Esophagus muscularis mucosa (tissue), 4 donors: ENCODE measurements around the gene CNN3.

Source experiments
- EP300 ChIP-seq: sonication (generic); formaldehyde crosslinking; IDR thresholded peaks from one replicate; pipeline ENCODE4 v1.6.1; 2017; ENCODE audit warnings: antibody characterized with exemption
- POLR2A ChIP-seq: fragments of 450-650 bp; IDR thresholded peaks from one replicate; pipeline ENCODE4 v1.6.1; 2017; ENCODE audit warnings: antibody characterized with exemption, moderate library complexity, mild to moderate bottlenecking, low read depth
- POLR2AphosphoS5 ChIP-seq, 2 donors: sonication (generic); formaldehyde crosslinking; IDR thresholded peaks; one replicate each; pipeline ENCODE4 v1.6.1; 2017; ENCODE audit warnings: antibody characterized with exemption in 2 of 2
- TF ChIP-seq, protein P1 (sequence below), 3 experiments: fragments of 200-600 bp in 2 of 3; fragments of 450-650 bp in 1 of 3; sonication (generic) in 2 of 3; IDR thresholded peaks; one replicate each; pipeline ENCODE4 v1.5.1; 2017 to 2019; ENCODE audit warnings: antibody characterized with exemption in 3 of 3, mild to moderate bottlenecking in 2 of 3, moderate library complexity in 1 of 3

DNA sequence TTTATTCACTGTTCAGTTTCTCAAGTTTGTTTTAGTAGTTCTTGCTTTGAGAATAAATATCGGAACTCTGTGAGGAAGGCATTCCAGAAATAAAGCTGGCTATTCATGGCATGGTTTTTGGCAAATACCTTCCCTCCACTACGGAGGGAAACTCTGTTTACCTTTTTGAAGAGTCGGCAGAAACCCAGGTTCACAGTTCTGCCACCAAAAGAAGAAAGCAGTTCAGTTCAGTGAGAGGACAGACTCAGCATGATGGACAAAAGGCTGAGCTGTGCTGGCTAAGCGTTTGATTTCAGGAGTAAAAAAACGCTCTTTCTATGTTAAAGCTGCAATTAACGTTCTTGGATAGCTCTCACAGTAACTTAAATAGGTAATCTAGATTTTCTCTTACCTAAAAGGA, 42.4 kb downstream of the CNN3 start:
- TF ChIP-seq, protein P1, sequence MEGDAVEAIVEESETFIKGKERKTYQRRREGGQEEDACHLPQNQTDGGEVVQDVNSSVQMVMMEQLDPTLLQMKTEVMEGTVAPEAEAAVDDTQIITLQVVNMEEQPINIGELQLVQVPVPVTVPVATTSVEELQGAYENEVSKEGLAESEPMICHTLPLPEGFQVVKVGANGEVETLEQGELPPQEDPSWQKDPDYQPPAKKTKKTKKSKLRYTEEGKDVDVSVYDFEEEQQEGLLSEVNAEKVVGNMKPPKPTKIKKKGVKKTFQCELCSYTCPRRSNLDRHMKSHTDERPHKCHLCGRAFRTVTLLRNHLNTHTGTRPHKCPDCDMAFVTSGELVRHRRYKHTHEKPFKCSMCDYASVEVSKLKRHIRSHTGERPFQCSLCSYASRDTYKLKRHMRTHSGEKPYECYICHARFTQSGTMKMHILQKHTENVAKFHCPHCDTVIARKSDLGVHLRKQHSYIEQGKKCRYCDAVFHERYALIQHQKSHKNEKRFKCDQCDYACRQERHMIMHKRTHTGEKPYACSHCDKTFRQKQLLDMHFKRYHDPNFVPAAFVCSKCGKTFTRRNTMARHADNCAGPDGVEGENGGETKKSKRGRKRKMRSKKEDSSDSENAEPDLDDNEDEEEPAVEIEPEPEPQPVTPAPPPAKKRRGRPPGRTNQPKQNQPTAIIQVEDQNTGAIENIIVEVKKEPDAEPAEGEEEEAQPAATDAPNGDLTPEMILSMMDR (IDR thresholded peaks at IDR 0.05): no peak
- TF ChIP-seq EP300: no peak
- TF ChIP-seq POLR2A: no peak
- no peak for TF ChIP-seq POLR2AphosphoS5 (IDR thresholded peaks at IDR 0.05)
